H9 (cell line): Measurements from ENCODE around the gene CCDC88C. TPM values are rescaled to one million over a fixed set of nuclear protein-coding genes. Genes with fewer than 3 reads are reported as not detected.

Source experiments
- DNase-seq: peaks from one replicate; pipeline ENCODE4 v3.0.0-alpha.2; 2017
- H2AFZ ChIP-seq: one replicate; pipeline ENCODE4 v1.6.1; 2013; ENCODE audit warnings: mild to moderate bottlenecking, low read length, control low read depth, moderate library complexity
- H2AK5ac ChIP-seq: 2 replicates; pipeline ENCODE4 v1.6.1; 2013; ENCODE audit warnings: low read length, control low read depth, mixed read lengths; ENCODE audit not compliant: insufficient read length
- H2BK120ac ChIP-seq: one replicate; pipeline ENCODE4 v1.6.1; 2013; ENCODE audit warnings: low read depth, mild to moderate bottlenecking, low read length, control low read depth, inconsistent platforms; ENCODE audit not compliant: poor library complexity, severe bottlenecking
- H2BK12ac ChIP-seq: 2 replicates; pipeline ENCODE4 v1.6.1; 2013; ENCODE audit warnings: low read length, control low read depth, mixed read lengths, low read depth; ENCODE audit not compliant: insufficient read length
- H2BK15ac ChIP-seq: 2 replicates; pipeline ENCODE4 v1.6.1; 2013; ENCODE audit warnings: low read depth, low read length, control low read depth
- H2BK20ac ChIP-seq: one replicate; pipeline ENCODE4 v1.6.1; 2013; ENCODE audit warnings: low read depth, mild to moderate bottlenecking, low read length, control low read depth, inconsistent platforms; ENCODE audit not compliant: poor library complexity, severe bottlenecking
- H2BK5ac ChIP-seq: 2 replicates; pipeline ENCODE4 v1.6.1; 2013; ENCODE audit warnings: low read length, control low read depth, mixed read lengths; ENCODE audit not compliant: insufficient read length
- H3K14ac ChIP-seq: 2 replicates; pipeline ENCODE4 v1.6.1; 2013; ENCODE audit warnings: low read length, control low read depth; ENCODE audit not compliant: insufficient read depth
- H3K18ac ChIP-seq: 2 replicates; pipeline ENCODE4 v1.6.1; 2013; ENCODE audit warnings: low read depth, mild to moderate bottlenecking, mixed read lengths, low read length, control low read depth; ENCODE audit not compliant: insufficient read length
- H3K23ac ChIP-seq: 2 replicates; pipeline ENCODE4 v1.6.1; 2013; ENCODE audit warnings: low read length, control low read depth, mixed read lengths, low read depth; ENCODE audit not compliant: insufficient read length
- H3K23me2 ChIP-seq: 2 replicates; pipeline ENCODE4 v1.6.1; 2013; ENCODE audit warnings: low read depth, mild to moderate bottlenecking, mixed read lengths, low read length, control low read depth; ENCODE audit not compliant: insufficient read length, poor library complexity, severe bottlenecking
- H3K27ac ChIP-seq: 2 replicates; pipeline ENCODE4 v1.5.1; 2013; ENCODE audit warnings: low read length, control low read depth, mixed read lengths, low read depth; ENCODE audit not compliant: insufficient read length
- H3K27me3 ChIP-seq: 2 replicates; pipeline ENCODE4 v1.6.1; 2013; ENCODE audit warnings: low read length, control low read depth, inconsistent platforms; ENCODE audit not compliant: insufficient read depth
- H3K4ac ChIP-seq: 2 replicates; pipeline ENCODE4 v1.6.1; 2013; ENCODE audit warnings: low read depth, mild to moderate bottlenecking, control low read depth, inconsistent platforms, low read length, moderate library complexity
- H3K4me1 ChIP-seq: 2 replicates; pipeline ENCODE4 v1.6.1; 2013; ENCODE audit warnings: low read length, control low read depth, inconsistent platforms; ENCODE audit not compliant: insufficient read depth
- H3K4me2 ChIP-seq: 2 replicates; pipeline ENCODE4 v1.6.1; 2013; ENCODE audit warnings: low read length, control low read depth, mixed read lengths; ENCODE audit not compliant: insufficient read length, insufficient read depth
- H3K56ac ChIP-seq: 2 replicates; pipeline ENCODE4 v1.6.1; 2013; ENCODE audit warnings: low read depth, mild to moderate bottlenecking, mixed read lengths, low read length, control low read depth; ENCODE audit not compliant: insufficient read length
- H3K79me1 ChIP-seq: 2 replicates; pipeline ENCODE4 v1.6.1; 2013; ENCODE audit warnings: low read depth, mild to moderate bottlenecking, moderate library complexity, low read length, control low read depth, inconsistent platforms; ENCODE audit not compliant: insufficient read depth, poor library complexity, severe bottlenecking
- H3K79me2 ChIP-seq: 2 replicates; pipeline ENCODE4 v1.6.1; 2013; ENCODE audit warnings: low read length, control low read depth, inconsistent platforms; ENCODE audit not compliant: insufficient read depth
- H3K9ac ChIP-seq: 2 replicates; pipeline ENCODE4 v1.6.1; 2013; ENCODE audit warnings: low read length, control low read depth, mixed read lengths; ENCODE audit not compliant: insufficient read length; ENCODE audit errors: extremely low read depth
- H3K9me3 ChIP-seq: one replicate; pipeline ENCODE4 v1.6.1; 2013; ENCODE audit warnings: low read depth, low read length, inconsistent platforms; ENCODE audit not compliant: control insufficient read depth
- H3T11ph ChIP-seq: one replicate; pipeline ENCODE4 v1.6.1; 2013; ENCODE audit warnings: mild to moderate bottlenecking, low read length, control low read depth, inconsistent platforms
- H4K20me1 ChIP-seq: one replicate; pipeline ENCODE4 v1.6.1; 2013; ENCODE audit not compliant: control insufficient read depth, insufficient read length, insufficient read depth
- H4K5ac ChIP-seq: 2 replicates; pipeline ENCODE4 v1.6.1; 2013; ENCODE audit warnings: low read depth, mild to moderate bottlenecking, mixed read lengths, low read length, control low read depth; ENCODE audit not compliant: insufficient read length
- H4K8ac ChIP-seq: replicated peaks from 2 replicates; pipeline ENCODE4 v1.6.1; 2013; ENCODE audit warnings: low read length, control low read depth, mixed read lengths, low read depth; ENCODE audit not compliant: insufficient read length
- H4K91ac ChIP-seq: 2 replicates; pipeline ENCODE4 v1.6.1; 2013; ENCODE audit warnings: low read depth, mild to moderate bottlenecking, moderate library complexity, mixed read lengths, low read length, control low read depth; ENCODE audit not compliant: insufficient read length
- H3K27ac Mint-ChIP-seq, 3 experiments: 2 replicates in 2 of 3; 3 replicates in 1 of 3; pipeline ENCODE4 v1.8.0; 2020 to 2021; ENCODE audit warnings: mixed read lengths in 3 of 3, mild to moderate bottlenecking in 1 of 3, moderate library complexity in 1 of 3
- H3K27me3 Mint-ChIP-seq: 2 replicates; pipeline ENCODE4 v1.8.0; 2021; ENCODE audit warnings: low read depth, mild to moderate bottlenecking, moderate library complexity, mixed read lengths
- H3K36me3 Mint-ChIP-seq, 3 experiments: 2 replicates in 2 of 3; 3 replicates in 1 of 3; pipeline ENCODE4 v1.8.0; 2020 to 2021; ENCODE audit warnings: low read depth in 3 of 3, mixed read lengths in 3 of 3; ENCODE audit not compliant: insufficient read depth in 1 of 3
- H3K4me1 Mint-ChIP-seq, 2 experiments: 2 replicates each; pipeline ENCODE4 v1.8.0; 2020; ENCODE audit warnings: mixed read lengths in 2 of 2
- H3K4me3 Mint-ChIP-seq, 2 experiments: 2 replicates in 1 of 2; 3 replicates in 1 of 2; pipeline ENCODE4 v1.8.0; 2020 to 2021; ENCODE audit warnings: mild to moderate bottlenecking in 2 of 2, mixed read lengths in 2 of 2, moderate library complexity in 1 of 2
- H3K9me3 Mint-ChIP-seq, 2 experiments: 2 replicates in 1 of 2; 3 replicates in 1 of 2; pipeline ENCODE4 v1.8.0; 2020; ENCODE audit warnings: mild to moderate bottlenecking in 2 of 2, mixed read lengths in 2 of 2, moderate library complexity in 1 of 2
- CTCF ChIP-seq: fragments of 200-600 bp; sonication (generic); conservative IDR thresholded peaks from 3 replicates; pipeline ENCODE4 v1.8.0; 2021; ENCODE audit warnings: antibody characterized with exemption, mild to moderate bottlenecking
- WGBS: extraction: QIAGEN DNeasy Blood & Tissue Kit; methylation state at CpG from one replicate; pipeline ENCODE4 v1.1.7; 2013; ENCODE audit warnings: missing lambda C conversion rate, low lambda C conversion rate, mixed read lengths; ENCODE audit not compliant: insufficient read length; ENCODE audit errors: extremely low coverage; 5-methylcytosine and 5-hydroxymethylcytosine counted together
- total RNA-seq: library from RNA; stranded (reverse); gene quantifications from 2 replicates; pipeline ENCODE4 v1.2.1, GENCODE V29; 2021

CCDC88C gene
- total RNA-seq, 1 experiment from 2014 or later = 52.4 TPM

- Histone ChIP-seq H3K27me3 (no peaks in the 10 kb centered on the region), H3K4ac (no peak overlapping the region), H3K56ac (no peak overlapping the region), H2AK5ac (no peak overlapping the region), H3K4me2 (no peak overlapping the region), H2BK5ac (no peak overlapping the region), H4K91ac (no peak overlapping the region), H3K9ac (no peak overlapping the region), H3K4me1 (no peaks in the 10 kb centered on the region), H3K27ac (no peak overlapping the region), H4K20me1 (no peaks in the 10 kb centered on the region), H3K79me2 (no peaks in the 10 kb centered on the region), H3K18ac (no peak overlapping the region), H2BK120ac (no peak overlapping the region), H3T11ph (no peak overlapping the region), H3K23me2 (no peaks in the 10 kb centered on the region), H2BK15ac (no peak overlapping the region), H2BK20ac (no peak overlapping the region), H2AFZ (no peak overlapping the region), H3K23ac (no peak overlapping the region), H3K14ac (no peak overlapping the region), H2BK12ac (no peak overlapping the region), H3K9me3 (no peaks in the 10 kb centered on the region), H3K79me1 (no peaks in the 10 kb centered on the region), H4K5ac (no peak overlapping the region), H4K8ac (no peak overlapping the region)
- no CpG with 5 or more reads among the region's 5 CpGs for WGBS
- Mint-ChIP-seq H3K4me3 (no peak overlapping the region), H3K9me3 (no peaks in the 10 kb centered on the region), H3K27me3 (no peaks in the 10 kb centered on the region), H3K36me3 (peaks cover 8 to 83% (median 49%) of the 10 kb centered on the region in 3 experiments; a peak in 6 of 7 replicates), H3K4me1 (no peaks in the 10 kb centered on the region), H3K27ac (no peak overlapping the region)
- DNase-seq = no peak
- no peak for TF ChIP-seq CTCF
Observed at GRCh38 chr14:91280129-91280528, 137.5 kb downstream of the CCDC88C start.
